Ascending aorta (tissue), 2 donors: ENCODE data around the gene DLX3. TPM values are rescaled to one million over a fixed set of nuclear protein-coding genes. Genes with fewer than 3 reads are reported as not detected.
A peak's percentile ranks its signal among the peaks of the same experiment; 100 is the strongest.

ENCODE experiments used
- DNase-seq, 2 donors: peaks; one replicate each; pipeline ENCODE4 v3.0.0-alpha.2; 2019; ENCODE audit warnings: low spot score in 2 of 2
- H3K27ac ChIP-seq, 2 donors: fragments of 200-600 bp; sonication (generic); one replicate each; pipeline ENCODE4 v1.5.1; 2016 to 2017; ENCODE audit warnings: mild to moderate bottlenecking in 1 of 2
- H3K27me3 ChIP-seq: fragments of 200-600 bp; sonication (generic); one replicate; pipeline ENCODE4 v1.5.1; 2017
- H3K36me3 ChIP-seq, 2 donors: fragments of 200-600 bp; sonication (generic); one replicate each; pipeline ENCODE4 v1.5.1; 2016
- H3K4me1 ChIP-seq, 2 donors: fragments of 200-600 bp; sonication (generic); one replicate each; pipeline ENCODE4 v1.5.1; 2016 to 2017; ENCODE audit warnings: mild to moderate bottlenecking in 1 of 2
- H3K4me3 ChIP-seq, 2 donors: fragments of 200-600 bp; sonication (generic); one replicate each; pipeline ENCODE4 v1.5.1; 2016 to 2017; ENCODE audit warnings: mild to moderate bottlenecking in 1 of 2
- H3K9me3 ChIP-seq, 2 donors: fragments of 200-600 bp; sonication (generic); one replicate each; pipeline ENCODE4 v1.5.1; 2016
- CTCF ChIP-seq, 3 experiments: fragments of 200-600 bp in 2 of 3; fragments of 450-650 bp in 1 of 3; sonication (generic) in 2 of 3; IDR thresholded peaks; one replicate each; pipeline ENCODE4 v1.5.1; 2016 to 2019; ENCODE audit warnings: antibody characterized with exemption in 3 of 3, mild to moderate bottlenecking in 1 of 3, moderate library complexity in 1 of 3
- intact Hi-C: fragments of 100-400 bp; cut with DNase I; formaldehyde crosslinking; loops from one replicate; pipeline ENCODE4 v1.15.1; 2023
- total RNA-seq: library from RNA; depleted of rRNA; stranded (reverse); fragments of >200 nt; gene quantifications from one replicate; pipeline ENCODE4 v1.1.0, GENCODE V29; 2016

The DLX3 gene
- total RNA-seq, 1 donor from 2014 or later: 1.6 TPM

GRCh38 chr17:50026837-50027171 lies 31.8 kb upstream of the DLX3 start:
- Histone ChIP-seq H3K4me1 (peaks cover 4 to 27% of the 10 kb centered on the region in 2 donors), H3K9me3 (no peaks in the 10 kb centered on the region), H3K4me3 (peak overlapping the region; percentile 44 to 62), H3K27me3 (no peaks in the 10 kb centered on the region), H3K27ac (peak overlapping the region; percentile 82 to 92), H3K36me3 (no peaks in the 10 kb centered on the region)
- DNase-seq: peak; percentile 37 to 94
- TF ChIP-seq CTCF (IDR thresholded peaks at IDR 0.05): peak; percentile 90 to 98 (median 95)
- intact Hi-C loops: loop anchor here (1.0 to 5.0 kb wide), 4 partner anchors 38 to 270 kb away; no protein-coding TSS in a partner anchor

- no peak for TF ChIP-seq CTCF (IDR thresholded peaks at IDR 0.05)
- no peak for DNase-seq
- Histone ChIP-seq H3K36me3 (no peaks in the 10 kb centered on the region), H3K4me3 (no peak overlapping the region), H3K27me3 (no peaks in the 10 kb centered on the region), H3K4me1 (peaks cover 4 to 24% of the 10 kb centered on the region in 2 donors), H3K27ac (no peak overlapping the region), H3K9me3 (no peaks in the 10 kb centered on the region)
- intact Hi-C loops: loop anchor here (2.0 to 5.0 kb wide), 3 partner anchors 39 to 271 kb away; no protein-coding TSS in a partner anchor
These were observed 31.1 kb upstream of the DLX3 start for GRCh38 chr17:50026046-50026675.

GRCh38 chr17:50024808-50025207 lies 29.8 kb upstream of the DLX3 start:
- no peak for DNase-seq
- H3K4me1 ChIP-seq: peaks cover 4 to 20% of the 10 kb centered on the region in 2 donors
- no peak overlapping the region for H3K27ac ChIP-seq
- no peaks in the 10 kb centered on the region for H3K27me3 ChIP-seq
- H3K4me3 ChIP-seq: no peak overlapping the region
- intact Hi-C loops: loop anchor here (5.0 kb wide), 1 partner anchor 272 kb away; no protein-coding TSS in a partner anchor
- no peaks in the 10 kb centered on the region for H3K36me3 ChIP-seq
- no peak for TF ChIP-seq CTCF (IDR thresholded peaks at IDR 0.05)
- H3K9me3 ChIP-seq: no peaks in the 10 kb centered on the region

GRCh38 chr17:50023520-50023919 lies 28.5 kb upstream of the DLX3 start:
- no peak overlapping the region for H3K27ac ChIP-seq
- no peak for DNase-seq
- no peaks in the 10 kb centered on the region for H3K27me3 ChIP-seq
- TF ChIP-seq CTCF (IDR thresholded peaks at IDR 0.05): no peak
- no peaks in the 10 kb centered on the region for H3K36me3 ChIP-seq
- no peak overlapping the region for H3K4me3 ChIP-seq
- H3K4me1 ChIP-seq: peaks cover 4 to 16% of the 10 kb centered on the region in 2 donors
- intact Hi-C loops: no loop called here
- H3K9me3 ChIP-seq: no peaks in the 10 kb centered on the region

- Histone ChIP-seq H3K27me3 (no peaks in the 10 kb centered on the region), H3K36me3 (no peaks in the 10 kb centered on the region), H3K4me3 (no peak overlapping the region), H3K9me3 (no peaks in the 10 kb centered on the region), H3K4me1 (peaks cover 4 to 7% of the 10 kb centered on the region in 2 donors), H3K27ac (no peak overlapping the region)
- no peak for TF ChIP-seq CTCF (IDR thresholded peaks at IDR 0.05)
- no peak for DNase-seq
- intact Hi-C loops: no loop called here
These were observed 27.6 kb upstream of the DLX3 start for GRCh38 chr17:50022463-50023130.
